AML-193 (cell line): ENCODE data around the gene OR5A1.

Experiments
- DNase-seq, 2 experiments: peaks; one replicate each; lab custom pipeline; 2025; lab: John Stamatoyannopoulos, UW

The OR5A1 gene

DNA sequence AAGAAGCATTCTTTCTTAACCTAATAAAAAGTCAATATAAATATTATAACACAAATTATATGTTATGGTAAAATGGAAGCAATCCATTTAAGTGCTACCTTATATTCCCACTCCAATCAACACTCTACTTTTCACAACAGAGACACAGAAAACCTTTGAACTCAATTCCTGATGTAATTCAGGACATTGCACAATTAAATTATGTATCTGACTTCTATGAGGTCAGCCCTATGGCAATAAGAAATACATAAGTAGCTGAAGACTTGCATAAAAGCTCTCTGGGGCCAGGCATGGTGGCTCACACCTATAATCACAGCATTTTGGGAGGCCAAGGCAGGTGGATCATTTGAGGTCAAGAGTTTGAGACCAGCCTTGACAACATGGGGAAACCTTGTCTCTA is 43.6 kb downstream of the OR5A1 start:
- peak; percentile 11 to 25 for DNase-seq

DNA sequence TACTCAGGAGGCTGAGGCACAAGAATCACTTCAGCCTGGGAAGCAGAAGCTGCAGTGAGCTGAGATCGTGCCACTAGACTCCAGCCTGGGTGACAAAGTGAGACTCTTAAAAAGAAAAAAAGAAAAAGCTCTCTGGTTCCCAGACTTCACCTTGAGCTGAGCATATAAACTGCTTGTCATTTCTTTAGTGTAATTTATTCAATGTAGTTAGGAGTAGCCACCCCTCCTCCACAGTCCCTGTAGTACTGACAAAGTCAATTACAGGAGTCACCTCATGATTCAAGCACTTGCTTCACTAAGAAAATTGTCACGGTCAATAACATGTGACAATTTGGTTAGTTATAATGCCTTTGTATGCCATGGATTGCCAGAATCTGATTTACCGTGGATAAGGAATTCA is 44.1 kb downstream of the OR5A1 start:
- no peak for DNase-seq
